ENCODE measurements around the gene TCF7. TPM values are rescaled to one million over a fixed set of nuclear protein-coding genes. Genes with fewer than 3 reads are reported as not detected.
"Not testable (repeated sequence)": the region's sequence is repeated elsewhere in the genome, so short reads cannot be mapped to it uniquely, and the experiment has no call there.

TCF7 gene
- total RNA-seq, 1 donor from 2014 or later, result 8.5 TPM

DNA sequence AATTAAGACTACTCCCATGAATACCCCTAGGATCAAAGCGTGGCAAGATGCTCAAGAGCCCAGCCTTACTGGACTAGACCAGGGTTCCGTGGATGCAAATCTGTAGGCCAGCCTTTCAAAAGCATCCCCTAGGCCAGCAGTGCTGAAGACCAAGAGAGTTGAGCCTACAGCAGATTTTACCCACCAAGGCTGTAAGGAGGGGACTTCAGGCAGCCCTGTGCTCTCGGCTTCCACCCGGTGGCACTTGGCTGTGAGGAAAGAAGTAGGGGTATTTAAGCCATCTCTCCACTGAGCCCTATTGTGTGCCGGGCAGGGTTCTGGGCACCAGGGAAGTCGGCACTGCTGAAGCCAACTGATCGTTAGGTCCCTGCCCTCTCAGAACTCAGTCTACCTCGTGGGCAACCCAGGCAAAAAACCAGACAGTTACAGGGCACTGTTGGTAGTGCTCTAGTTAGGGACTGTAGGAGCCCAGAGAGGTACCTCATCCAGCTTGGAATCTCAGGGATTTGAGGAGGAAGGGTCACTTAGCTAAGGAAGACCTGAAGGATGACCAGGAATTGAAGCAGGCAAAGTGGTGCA, 25.5 kb downstream of the TCF7 start:
- intact Hi-C loops (cut with DNase I), result loop anchor here (2.0 to 5.0 kb wide), 2 partner anchors 37 to 98 kb away; no protein-coding TSS in a partner anchor
- DNase-seq (ENCODE audit: low spot score) (no peak), ATAC-seq (no peak)

DNA sequence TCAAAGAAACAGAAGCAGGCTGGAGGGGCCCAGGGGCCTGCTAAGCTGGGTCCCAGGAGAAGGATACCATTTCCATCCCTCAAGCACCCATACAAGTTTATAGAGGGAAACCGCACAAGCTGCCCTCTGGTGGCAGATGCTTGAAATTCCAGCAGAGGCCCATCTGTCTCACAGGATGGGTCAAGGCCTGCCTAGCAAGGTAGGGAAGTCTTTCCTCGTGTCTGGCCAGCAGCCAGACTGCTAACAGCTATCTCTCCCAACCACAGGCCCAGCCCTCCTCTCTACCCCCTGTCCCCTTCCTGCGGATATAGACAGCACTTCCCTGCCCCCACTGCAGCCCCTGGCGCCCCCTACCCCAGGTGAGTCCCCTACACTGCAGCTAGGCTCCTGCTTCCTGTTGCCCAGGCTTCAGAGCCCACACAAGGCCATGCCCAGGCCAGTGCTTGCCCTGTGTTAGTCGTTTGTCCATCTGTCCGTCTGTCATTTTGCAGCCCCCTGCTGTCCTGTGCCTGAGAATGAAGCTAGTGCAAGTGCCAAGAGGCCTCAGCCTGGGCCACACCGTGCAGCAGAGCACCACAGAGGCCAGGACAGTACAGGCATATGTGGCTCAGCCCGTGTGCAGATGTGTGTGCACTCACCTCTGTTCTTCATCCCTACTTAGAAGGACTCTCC, 26.2 kb downstream of the TCF7 start:
- ATAC-seq (peak; percentile 76), DNase-seq (ENCODE audit: low spot score) (no peak)
- intact Hi-C loops (cut with DNase I), result loop anchor here (2.0 kb wide), 1 partner anchor 38 kb away; no protein-coding TSS in a partner anchor

DNA sequence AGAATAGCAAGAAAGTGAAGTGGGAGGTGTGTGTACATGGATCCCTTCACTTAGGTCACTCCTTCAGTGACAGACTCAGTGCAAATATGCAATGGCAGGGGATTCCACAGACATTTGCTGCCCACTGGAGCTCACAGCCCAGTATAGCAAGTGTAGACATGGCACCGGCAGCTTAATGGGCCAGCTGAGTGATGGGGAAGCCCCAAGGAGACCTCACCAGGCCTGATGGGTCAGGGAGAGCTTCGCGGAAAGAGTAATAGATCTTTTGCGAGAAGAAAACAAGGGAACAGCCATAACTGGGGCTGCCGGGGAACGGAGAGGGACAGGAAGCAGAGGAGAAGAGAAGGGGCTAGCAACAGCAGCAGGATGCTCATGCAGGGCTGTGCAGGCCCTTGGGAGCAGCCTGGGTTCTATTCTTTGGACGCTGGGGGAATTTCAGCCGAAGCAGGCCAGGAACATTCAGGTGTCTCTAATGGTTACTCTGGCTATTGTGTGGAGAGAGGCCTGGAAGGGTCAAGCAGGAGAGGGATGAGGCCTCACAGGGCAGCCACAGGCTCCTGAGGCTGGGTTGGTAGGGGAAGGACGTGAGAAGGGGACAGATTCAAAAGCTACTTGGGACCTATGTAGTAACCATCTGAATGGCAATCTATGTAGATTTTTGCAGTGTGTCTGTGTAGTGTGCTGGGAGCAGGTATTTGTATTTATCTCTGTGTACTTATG, 27.0 kb downstream of the TCF7 start:
- ATAC-seq (no peak), DNase-seq (ENCODE audit: low spot score) (no peak)
- intact Hi-C loops (cut with DNase I), result loop anchor here (2.0 kb wide), 1 partner anchor 39 kb away; no protein-coding TSS in a partner anchor

DNA sequence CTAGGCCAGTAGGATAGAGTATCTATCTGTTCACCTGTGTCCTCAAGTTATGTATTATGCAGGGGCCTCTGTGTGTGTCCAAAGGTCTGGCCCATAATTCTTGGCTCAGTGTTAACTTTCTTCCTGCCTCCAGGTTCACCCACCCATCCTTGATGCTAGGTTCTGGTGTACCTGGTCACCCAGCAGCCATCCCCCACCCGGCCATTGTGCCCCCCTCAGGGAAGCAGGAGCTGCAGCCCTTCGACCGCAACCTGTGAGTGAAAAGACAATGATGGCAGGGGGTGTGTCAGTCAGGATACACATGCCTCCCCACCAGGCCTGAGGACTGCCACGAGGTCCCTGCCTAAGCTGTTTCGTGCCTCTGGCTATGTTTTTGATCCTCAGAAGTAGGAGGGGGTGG, 27.6 kb downstream of the TCF7 start:
- no peak for DNase-seq (ENCODE audit: low spot score)
- ATAC-seq, result no peak
- intact Hi-C loops (cut with DNase I), result no loop called here

DNA sequence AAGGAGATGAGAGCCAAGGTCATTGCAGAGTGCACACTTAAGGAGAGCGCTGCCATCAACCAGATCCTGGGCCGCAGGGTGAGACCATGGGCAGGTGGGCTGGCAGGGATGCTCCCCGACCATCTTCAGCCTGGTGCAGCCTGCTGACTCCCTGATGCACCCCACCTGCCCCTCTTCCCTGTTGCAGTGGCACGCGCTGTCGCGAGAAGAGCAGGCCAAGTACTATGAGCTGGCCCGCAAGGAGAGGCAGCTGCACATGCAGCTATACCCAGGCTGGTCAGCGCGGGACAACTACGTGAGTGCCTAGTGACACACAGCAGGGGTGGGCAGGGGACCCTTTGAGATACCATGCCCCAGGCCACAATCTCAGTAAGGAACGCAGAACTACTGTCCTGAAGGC, 28.3 kb downstream of the TCF7 start:
- ATAC-seq, result no peak
- intact Hi-C loops (cut with DNase I), result no loop called here
- DNase-seq (ENCODE audit: low spot score), result no peak

DNA sequence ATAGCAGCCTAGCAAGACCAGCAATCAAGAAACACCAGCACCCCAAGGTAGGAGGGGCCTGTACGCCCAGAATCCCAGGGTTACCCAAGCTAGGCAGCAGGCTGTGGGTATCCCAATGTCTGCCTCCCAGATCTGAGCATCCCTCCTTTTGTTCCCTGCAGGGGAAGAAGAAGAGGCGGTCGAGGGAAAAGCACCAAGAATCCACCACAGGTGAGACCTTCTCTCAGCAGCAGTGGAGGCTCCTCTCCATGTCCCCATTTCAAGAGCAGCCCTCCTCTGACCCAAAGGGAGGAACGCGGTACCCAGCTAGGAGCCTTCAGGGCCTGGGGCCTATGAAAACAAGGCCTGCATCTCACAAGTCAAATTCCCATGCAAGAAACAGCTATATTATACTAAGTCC, 28.9 kb downstream of the TCF7 start:
- DNase-seq (ENCODE audit: low spot score), result no peak
- ATAC-seq, result no peak
- intact Hi-C loops (cut with DNase I), result no loop called here

DNA sequence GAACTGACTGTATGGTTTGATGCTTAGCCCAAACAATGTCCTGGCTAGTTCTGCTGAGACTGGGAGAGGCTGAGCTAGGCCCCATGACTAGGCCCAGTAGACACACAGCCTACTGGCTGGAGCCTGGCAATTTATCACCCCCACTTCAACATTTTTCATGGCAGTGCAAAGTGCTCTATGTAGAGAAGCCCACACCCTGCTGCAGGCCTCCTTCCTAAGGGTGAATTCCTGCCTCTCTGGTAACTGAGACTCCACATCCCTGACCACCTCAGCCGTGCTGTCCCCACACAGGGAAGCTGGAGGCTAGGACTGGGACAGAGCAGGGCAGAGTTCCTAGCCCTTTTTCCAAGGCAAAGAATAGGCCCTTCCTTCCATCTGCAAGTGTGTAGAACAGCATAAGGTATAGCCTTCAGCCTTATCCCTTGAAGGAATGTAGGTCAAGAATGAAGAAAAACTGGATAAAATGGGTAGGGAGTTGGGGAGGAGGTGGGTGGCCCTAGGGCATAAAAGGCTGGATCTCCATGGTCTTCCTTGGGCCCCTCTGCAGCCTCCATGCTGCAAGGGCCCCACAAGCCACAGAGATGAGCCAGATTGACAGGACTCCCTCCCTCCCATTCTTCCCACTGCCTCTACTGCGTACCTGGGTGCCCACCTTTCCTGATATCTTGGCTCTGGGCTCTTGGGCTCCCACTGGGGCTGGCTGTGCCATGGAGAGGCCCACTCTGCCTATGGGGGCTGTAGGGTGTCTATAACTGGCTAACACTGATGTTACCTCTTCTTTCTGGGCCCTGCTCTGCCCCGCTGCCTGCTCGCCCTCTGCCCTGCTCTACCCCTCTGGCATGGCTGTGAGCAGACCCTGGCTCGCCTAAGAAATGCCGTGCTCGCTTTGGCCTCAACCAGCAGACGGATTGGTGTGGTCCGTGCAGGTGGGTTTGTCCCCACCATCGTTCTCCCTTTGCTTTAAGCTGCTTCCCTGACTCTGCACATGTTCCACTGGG, 29.8 kb downstream of the TCF7 start:
- no peak for ATAC-seq
- no peak for DNase-seq (ENCODE audit: low spot score)
- intact Hi-C loops (cut with DNase I), result no loop called here

DNA sequence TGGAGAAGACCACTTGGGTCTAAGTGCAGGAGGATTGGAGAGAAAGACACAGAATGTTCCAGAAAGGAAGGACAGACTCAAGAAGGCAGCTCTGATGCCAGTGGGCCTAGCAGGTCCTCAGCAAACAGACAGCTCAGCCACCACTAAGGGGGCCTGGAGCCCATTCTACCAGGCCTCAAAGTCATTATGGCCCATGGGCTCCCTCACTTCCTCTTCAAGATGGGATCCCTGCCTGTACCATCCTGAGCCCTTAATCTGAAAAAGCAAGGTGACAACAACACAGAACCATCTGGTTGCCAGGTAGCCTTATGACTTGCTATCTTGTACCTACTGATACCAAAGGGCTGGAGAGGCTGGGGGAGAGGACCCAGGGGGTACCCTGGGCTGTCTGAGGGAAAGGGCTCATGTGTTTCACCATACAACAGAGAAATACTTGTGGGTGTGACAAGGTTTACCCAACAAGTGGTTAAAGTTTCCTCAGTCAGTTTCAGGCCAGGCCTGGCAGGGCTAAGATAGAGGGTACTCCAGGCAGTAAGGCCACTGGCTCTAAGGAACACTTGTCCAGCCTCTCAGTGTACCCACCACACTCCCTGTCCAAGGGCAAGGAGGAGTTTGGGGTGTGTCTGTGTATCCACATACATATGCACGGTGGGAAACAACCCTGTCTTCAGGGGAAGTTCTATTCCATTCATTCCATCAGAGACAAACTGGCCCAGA, 30.7 kb downstream of the TCF7 start:
- DNase-seq (ENCODE audit: low spot score) (no peak), ATAC-seq (no peak)
- intact Hi-C loops (cut with DNase I), result no loop called here

DNA sequence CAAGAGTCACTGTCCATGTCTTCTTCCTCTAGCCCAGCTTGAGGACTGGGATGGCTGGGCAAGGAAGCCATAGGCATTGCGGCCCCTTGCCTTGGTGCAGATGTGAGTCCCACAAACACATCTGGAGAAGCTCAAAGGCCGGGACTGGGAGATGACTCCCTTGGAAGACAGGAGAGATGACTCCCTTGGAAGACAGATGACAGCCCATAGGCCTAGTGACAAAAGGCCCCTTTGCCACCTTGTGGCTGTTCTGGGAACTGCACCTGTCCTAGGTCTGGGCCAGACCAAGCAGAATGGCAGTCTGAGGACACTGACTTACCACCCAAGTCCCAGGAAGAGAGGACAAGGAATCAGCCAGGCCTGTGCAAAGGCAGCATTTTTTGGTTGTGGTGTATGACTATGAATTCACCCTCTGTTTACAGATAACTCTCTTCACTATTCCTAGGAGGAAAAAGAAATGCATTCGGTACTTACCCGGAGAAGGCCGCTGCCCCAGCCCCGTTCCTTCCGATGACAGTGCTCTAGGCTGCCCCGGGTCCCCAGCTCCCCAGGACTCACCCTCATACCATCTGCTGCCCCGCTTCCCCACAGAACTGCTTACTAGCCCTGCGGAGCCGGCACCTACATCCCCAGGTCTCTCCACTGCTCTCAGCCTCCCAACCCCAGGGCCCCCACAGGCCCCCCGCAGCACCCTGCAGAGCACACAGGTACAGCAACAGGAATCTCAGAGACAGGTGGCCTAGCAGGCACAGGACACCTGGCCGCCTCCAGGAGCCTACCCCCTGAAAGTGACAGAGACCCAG, 31.5 kb downstream of the TCF7 start:
- ATAC-seq (peak; percentile 77), DNase-seq (ENCODE audit: low spot score) (peak; percentile 87)
- intact Hi-C loops (cut with DNase I), result no loop called here

DNA sequence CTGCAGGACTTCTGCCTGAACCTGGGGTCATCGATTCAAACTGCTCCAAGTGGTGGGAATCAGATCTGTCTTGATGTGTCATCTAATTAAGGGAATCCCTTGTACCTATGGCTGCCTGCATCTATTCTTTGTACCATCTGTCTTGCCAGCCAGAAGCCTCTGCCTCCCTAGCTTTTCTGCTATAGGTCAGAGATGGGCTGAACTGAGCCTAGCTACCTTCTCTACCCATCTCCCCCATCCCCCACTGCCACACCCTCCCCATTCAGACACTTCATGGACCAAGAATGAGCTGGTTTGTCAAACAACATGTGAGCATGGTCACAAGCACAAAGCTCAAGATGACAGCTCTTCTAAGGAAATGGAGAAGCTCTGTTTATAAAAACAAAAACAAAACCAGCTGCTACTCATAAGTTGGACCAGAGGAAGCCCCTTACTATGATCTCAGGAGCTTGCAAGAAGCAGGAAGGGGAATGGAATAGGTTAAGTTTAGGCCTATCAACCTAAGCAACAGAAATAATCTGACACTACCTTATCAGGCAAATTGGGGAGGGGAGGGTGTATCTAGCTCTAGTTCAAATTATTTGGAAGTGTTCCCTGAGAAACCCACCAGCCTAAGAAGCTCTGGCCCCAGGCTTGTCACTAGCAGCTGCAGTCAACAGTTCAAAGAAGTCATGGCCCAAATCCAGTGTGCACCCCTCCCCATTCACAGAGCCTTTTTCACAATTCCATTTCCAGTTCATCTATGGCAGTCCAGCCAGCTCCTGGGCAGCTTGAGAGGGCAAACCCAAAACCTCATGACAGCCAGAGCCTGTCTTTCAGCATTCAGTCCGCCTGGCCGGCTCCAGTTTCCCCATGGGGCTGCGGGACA, 32.4 kb downstream of the TCF7 start:
- DNase-seq (ENCODE audit: low spot score) (no peak), ATAC-seq (no peak)
- intact Hi-C loops (cut with DNase I), result no loop called here

DNA sequence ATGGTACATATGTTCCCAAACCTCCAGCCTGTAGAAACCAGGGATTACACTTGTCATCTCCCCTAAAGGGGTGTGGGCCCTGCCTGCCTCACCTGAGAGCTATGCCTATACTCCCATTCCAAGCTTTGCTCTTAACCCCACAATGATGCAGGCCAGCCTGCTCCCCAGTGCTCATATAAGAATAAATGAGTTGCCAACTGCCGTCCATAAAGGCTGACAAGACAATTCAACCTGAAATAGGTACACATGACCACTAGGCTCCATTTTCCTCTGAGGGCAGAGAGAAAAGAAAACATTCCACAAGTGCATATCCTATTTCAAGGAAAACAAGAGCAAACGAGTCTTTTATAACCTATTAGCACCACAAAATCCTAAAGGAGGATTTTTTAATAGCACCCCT, 33.8 kb downstream of the TCF7 start:
- DNase-seq (ENCODE audit: low spot score), result no peak
- ATAC-seq, result no peak
- intact Hi-C loops (cut with DNase I), result no loop called here

DNA sequence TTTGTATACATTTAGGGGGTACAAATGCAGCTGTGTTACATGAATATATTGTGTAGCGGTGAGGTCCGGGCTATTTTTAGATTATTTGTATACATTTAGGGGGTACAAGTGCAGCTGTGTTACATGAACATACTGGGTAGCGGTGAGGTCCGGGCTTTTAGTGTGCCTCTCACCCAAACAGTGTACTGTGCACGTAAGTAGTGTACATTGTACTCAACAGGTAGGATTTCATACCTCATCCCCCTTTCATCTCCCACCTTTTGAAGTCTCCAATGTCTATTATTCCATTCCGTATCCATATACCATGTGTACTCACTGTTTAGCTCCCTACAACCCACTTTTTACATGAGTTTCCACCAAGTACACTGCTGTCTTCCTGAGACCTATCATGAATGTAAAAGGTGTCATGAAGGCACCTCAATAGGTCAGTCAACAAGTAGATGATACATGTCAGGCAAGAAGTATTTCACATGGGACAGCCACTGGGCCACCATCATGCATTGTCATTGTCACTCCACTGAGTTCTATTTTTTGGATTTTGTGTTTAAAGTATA, 34.6 kb downstream of the TCF7 start:
- intact Hi-C loops (cut with DNase I), result no loop called here
- ATAC-seq, result no peak
- no peak for DNase-seq (ENCODE audit: low spot score)

DNA sequence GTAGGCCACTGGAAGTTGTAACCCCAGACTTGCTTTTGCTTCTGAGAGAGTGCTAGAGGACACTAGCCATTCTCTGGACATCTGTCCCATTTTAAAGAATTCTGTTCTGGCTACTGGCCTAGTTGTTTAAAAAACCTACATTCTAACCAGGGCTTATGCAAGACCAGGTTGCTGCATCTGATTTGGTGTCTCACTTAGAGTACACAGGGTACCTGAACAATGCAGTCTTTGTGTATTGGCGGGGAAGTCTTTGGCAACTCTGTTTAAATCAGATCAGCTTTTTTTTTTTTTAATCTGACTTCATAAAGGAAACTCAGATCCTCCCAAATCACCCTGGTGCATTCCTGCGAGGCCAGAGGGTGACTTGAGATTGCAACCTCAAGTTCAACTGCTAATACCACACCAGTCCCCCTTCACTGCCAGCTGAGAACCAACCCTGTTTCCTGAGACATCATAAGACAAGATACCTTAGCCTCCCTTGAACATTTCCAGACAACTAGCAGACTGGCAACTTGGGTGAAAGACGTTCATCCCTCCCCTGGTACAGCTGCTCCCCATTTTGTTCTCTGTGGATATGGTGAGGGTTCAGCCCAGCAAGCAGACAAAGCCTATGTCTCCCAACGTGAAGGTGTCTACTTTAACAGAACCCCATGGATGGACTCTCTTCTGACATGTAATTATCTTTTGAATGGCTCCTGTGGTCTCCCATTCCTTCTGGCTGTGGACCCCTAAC, 35.3 kb downstream of the TCF7 start:
- DNase-seq (ENCODE audit: low spot score) (no peak), ATAC-seq (peak; percentile 82)
- intact Hi-C loops (cut with DNase I), result no loop called here

DNA sequence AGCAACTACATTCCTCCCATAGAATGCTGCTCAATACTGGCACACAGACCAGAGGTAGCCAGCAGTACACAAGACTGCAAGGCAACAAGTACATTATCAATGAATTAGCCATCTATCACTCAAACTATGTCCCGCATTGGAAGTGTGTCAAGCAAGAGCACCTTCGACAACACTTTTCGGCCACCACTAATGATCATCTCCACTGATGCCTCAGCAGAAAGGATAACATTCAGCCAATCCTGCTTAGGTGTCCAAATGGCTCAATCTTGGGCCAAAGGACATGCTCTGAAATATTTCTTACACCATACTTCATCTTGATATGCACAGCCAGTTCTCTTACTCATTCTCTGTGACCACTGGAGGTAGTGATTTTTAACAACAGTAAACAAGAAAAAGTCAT, 37.2 kb downstream of the TCF7 start:
- intact Hi-C loops (cut with DNase I), result no loop called here
- DNase-seq (ENCODE audit: low spot score) (no peak), ATAC-seq (no peak)

DNA sequence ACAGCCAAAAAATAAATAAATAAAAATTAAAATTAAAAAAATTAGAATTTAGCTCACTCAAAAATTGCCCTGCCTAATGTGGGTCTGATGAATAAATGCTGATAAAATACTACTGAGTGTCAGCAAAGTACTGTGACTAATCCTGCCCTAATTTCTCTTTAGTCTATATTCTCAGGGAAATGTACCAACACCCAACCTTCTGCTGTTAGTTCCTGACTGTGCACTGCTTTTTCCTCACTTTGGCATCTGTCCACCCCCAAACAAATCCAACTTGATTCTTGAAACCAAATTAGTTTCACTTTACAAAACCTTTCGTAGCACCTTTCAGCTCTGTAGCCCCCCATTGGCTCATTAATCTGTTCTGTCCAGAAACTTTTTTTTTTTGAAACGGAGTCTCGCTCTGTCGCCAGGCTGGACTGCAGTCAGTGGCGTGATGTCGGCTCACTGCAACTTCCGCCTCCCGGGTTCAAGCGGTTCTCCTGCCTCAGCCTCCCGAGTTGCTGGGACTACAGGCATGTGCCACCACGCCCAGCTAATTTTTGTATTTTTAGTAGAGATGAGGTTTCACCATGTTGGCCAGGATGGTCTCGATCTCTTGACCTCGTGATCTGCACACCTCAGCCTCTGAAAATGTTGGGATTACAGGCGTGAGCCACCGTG, 37.8 kb downstream of the TCF7 start:
- intact Hi-C loops (cut with DNase I); DNase-seq (ENCODE audit: low spot score); ATAC-seq: not testable (repeated sequence)

All from sciatic nerve (tissue), 2 donors.